ENCODE results near the gene TMEM167A. TPM values are rescaled to one million over a fixed set of nuclear protein-coding genes. Genes with fewer than 3 reads are reported as not detected.

Gene TMEM167A
- total RNA-seq, 4 donors from 2014 or later = 21.4 to 34.5 (median 29.9) TPM

DNA sequence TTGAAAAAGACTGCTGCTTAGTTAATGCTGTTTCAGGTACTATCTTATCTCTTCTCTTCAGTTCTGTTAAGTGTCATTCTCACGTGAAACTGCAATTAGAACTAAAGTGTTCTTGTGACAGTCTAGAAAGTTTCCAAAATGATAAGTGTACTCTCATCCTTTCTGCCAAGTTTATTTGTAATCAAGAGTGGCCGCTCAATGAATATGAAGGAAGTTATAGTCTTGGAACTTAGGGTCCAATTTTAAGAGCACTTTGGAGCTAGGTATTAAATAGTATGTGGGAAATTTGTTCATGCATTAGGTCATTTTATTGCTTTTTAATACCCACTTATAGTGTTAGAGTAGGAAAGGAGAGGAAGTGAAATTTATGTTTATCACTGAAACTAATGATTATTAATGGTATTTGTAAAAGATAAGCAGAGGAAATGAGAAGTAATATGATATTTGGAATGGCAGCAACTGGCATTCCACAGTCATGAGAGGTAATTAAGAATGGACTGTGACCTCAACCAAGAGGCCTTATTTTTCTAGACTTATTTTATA is 20.6 kb upstream of the TMEM167A start:
- no peak overlapping the region for H3K27ac ChIP-seq (replicated peaks in 1 of 4)
- no peaks in the 10 kb centered on the region for H3K27me3 ChIP-seq
- no peak for DNase-seq (ENCODE audit: extremely low spot score)
- TF ChIP-seq, protein P1, sequence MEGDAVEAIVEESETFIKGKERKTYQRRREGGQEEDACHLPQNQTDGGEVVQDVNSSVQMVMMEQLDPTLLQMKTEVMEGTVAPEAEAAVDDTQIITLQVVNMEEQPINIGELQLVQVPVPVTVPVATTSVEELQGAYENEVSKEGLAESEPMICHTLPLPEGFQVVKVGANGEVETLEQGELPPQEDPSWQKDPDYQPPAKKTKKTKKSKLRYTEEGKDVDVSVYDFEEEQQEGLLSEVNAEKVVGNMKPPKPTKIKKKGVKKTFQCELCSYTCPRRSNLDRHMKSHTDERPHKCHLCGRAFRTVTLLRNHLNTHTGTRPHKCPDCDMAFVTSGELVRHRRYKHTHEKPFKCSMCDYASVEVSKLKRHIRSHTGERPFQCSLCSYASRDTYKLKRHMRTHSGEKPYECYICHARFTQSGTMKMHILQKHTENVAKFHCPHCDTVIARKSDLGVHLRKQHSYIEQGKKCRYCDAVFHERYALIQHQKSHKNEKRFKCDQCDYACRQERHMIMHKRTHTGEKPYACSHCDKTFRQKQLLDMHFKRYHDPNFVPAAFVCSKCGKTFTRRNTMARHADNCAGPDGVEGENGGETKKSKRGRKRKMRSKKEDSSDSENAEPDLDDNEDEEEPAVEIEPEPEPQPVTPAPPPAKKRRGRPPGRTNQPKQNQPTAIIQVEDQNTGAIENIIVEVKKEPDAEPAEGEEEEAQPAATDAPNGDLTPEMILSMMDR (IDR thresholded peaks at IDR 0.05) = no peak
- TF ChIP-seq POLR2AphosphoS5 (IDR thresholded peaks at IDR 0.05) (no peak), POLR2A (IDR thresholded peaks at IDR 0.05; ENCODE audit: low read depth) (no peak), EP300 (IDR thresholded peaks at IDR 0.05) (no peak)
- no peaks in the 10 kb centered on the region for H3K36me3 ChIP-seq
- intact Hi-C loops (cut with DNase I) = no loop called here
- H3K4me1 ChIP-seq = peaks cover 0 to 5% (median 0%) of the 10 kb centered on the region in 4 donors
- 88% methylated on average over 2 of the region's 2 CpGs for WGBS
- H3K4me3 ChIP-seq = no peak overlapping the region
- H3K9me3 ChIP-seq = peaks cover 0 to 13% (median 12%) of the 10 kb centered on the region in 4 donors

DNA sequence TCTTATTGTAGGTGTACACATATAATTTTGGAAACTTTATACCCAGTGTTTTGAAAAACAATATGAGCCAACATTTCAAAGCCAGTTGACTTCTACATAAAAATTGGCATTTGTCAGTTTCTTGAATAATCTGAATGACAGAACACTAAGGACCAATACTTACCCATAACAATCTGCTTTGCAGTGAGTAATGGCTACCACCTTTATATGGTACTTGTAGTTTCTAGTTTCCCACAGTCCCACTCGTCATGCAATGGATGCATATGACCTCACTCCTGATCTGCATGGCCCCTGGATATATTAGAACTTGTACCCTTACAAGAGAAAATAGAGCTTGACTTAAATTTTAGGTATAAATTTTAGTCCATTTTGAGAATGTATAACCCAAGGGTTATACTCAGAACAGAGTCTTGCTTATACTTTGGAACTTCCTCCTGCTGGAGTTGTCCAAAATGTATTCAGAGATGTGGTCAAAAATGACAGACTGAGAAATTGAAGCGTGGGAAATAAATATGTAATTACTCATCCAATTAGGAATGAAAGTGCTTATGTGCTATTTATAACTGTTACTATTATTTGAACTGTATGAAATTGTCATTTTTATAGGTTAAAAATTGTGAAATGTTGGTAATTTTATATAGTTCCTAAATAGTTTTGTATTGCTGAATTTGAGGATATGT is 19.6 kb upstream of the TMEM167A start:
- peaks cover 0 to 21% (median 12%) of the 10 kb centered on the region in 4 donors for H3K9me3 ChIP-seq
- H3K27me3 ChIP-seq = no peaks in the 10 kb centered on the region
- DNase-seq (ENCODE audit: extremely low spot score) = no peak
- 76% methylated on average over 2 of the region's 2 CpGs for WGBS
- H3K4me3 ChIP-seq = no peak overlapping the region
- no peaks in the 10 kb centered on the region for H3K36me3 ChIP-seq
- H3K4me1 ChIP-seq = peaks cover 0 to 5% (median 0%) of the 10 kb centered on the region in 4 donors
- intact Hi-C loops (cut with DNase I) = no loop called here
- H3K27ac ChIP-seq (replicated peaks in 1 of 4) = no peak overlapping the region
- TF ChIP-seq, protein P1 (IDR thresholded peaks at IDR 0.05) = no peak
- TF ChIP-seq EP300 (IDR thresholded peaks at IDR 0.05) (no peak), POLR2A (IDR thresholded peaks at IDR 0.05; ENCODE audit: low read depth) (no peak), POLR2AphosphoS5 (IDR thresholded peaks at IDR 0.05) (no peak)

DNA sequence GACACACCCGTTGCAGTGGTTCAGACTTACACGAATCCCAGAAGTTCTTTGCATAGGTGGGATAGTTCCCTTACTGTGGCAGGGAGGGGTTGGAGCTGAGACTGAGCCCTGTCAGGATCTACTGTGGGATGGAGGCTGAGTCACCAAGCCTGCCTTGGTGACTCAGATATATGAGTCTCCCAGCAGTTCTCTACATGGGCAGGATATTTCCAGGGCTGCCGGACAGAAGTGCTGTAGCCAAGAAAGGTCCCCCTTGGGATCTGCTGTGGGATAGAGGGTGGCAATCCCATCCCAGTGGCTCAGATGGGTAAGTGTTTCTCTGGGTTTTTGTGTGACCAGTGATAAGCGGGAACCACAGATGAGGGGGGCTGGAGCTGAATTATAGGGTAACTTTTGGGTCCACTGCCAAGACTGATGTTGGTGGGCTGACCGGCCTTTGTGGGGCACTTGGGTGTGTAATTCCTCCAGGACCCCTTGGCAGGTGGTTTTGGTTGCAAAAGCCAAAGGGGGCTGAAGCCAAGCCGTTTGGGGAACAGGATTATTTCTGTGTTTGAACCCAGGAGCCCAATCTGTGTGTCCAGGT is 18.9 kb upstream of the TMEM167A start:
- no peak for DNase-seq (ENCODE audit: extremely low spot score)
- Histone ChIP-seq H3K4me3 (no peak overlapping the region), H3K36me3 (no peaks in the 10 kb centered on the region), H3K27ac (replicated peaks in 1 of 4) (no peak overlapping the region), H3K9me3 (peaks cover 0 to 21% (median 12%) of the 10 kb centered on the region in 4 donors), H3K4me1 (peaks cover 0 to 5% (median 0%) of the 10 kb centered on the region in 4 donors), H3K27me3 (no peaks in the 10 kb centered on the region)
- intact Hi-C loops (cut with DNase I) = no loop called here
- WGBS = 93% methylated on average over 4 of the region's 6 CpGs
- TF ChIP-seq, protein P1 (IDR thresholded peaks at IDR 0.05) = no peak
- TF ChIP-seq POLR2A (IDR thresholded peaks at IDR 0.05; ENCODE audit: low read depth) = no peak
- TF ChIP-seq POLR2AphosphoS5 (IDR thresholded peaks at IDR 0.05) = no peak
- no peak for TF ChIP-seq EP300 (IDR thresholded peaks at IDR 0.05)

GRCh38 chr5:83095163-83095956 is 18.2 kb upstream of the TMEM167A start:
- Histone ChIP-seq H3K4me1 (peaks cover 0 to 5% (median 0%) of the 10 kb centered on the region in 4 donors), H3K4me3 (no peak overlapping the region), H3K9me3 (peaks cover 0 to 21% (median 12%) of the 10 kb centered on the region in 4 donors), H3K36me3 (no peaks in the 10 kb centered on the region), H3K27ac (replicated peaks in 1 of 4) (no peak overlapping the region), H3K27me3 (no peaks in the 10 kb centered on the region)
- DNase-seq (ENCODE audit: extremely low spot score) = no peak
- WGBS = 83% methylated on average over 2 of the region's 3 CpGs
- intact Hi-C loops (cut with DNase I) = no loop called here
- TF ChIP-seq POLR2AphosphoS5 (IDR thresholded peaks at IDR 0.05) (no peak), POLR2A (IDR thresholded peaks at IDR 0.05; ENCODE audit: low read depth) (no peak), EP300 (IDR thresholded peaks at IDR 0.05) (no peak)
- TF ChIP-seq, protein P1 (IDR thresholded peaks at IDR 0.05) = no peak

Measured in esophagus muscularis mucosa (tissue), 4 donors.